ENCODE data around the gene MPO. TPM values are rescaled to one million over a fixed set of nuclear protein-coding genes. Genes with fewer than 3 reads are reported as not detected.

The MPO gene, protein sequence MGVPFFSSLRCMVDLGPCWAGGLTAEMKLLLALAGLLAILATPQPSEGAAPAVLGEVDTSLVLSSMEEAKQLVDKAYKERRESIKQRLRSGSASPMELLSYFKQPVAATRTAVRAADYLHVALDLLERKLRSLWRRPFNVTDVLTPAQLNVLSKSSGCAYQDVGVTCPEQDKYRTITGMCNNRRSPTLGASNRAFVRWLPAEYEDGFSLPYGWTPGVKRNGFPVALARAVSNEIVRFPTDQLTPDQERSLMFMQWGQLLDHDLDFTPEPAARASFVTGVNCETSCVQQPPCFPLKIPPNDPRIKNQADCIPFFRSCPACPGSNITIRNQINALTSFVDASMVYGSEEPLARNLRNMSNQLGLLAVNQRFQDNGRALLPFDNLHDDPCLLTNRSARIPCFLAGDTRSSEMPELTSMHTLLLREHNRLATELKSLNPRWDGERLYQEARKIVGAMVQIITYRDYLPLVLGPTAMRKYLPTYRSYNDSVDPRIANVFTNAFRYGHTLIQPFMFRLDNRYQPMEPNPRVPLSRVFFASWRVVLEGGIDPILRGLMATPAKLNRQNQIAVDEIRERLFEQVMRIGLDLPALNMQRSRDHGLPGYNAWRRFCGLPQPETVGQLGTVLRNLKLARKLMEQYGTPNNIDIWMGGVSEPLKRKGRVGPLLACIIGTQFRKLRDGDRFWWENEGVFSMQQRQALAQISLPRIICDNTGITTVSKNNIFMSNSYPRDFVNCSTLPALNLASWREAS
- total RNA-seq, result 1 to 10 TPM in 1 of 5 donors, not detected in 4; 7.7 TPM
- polyA plus RNA-seq, result under 1 TPM in 2 of 3 donors, not detected in 1; 0.03 to 0.46 TPM
- long read RNA-seq, donor 1, result 0 reads
- long read RNA-seq, donor 2, partial matches to known transcripts, result 0 of 1 reads
- long read RNA-seq, donor 2, other reads (novel, unspliced or antisense), result 0 of 1 reads
- long read RNA-seq, donor 3, result 0 reads
- long read RNA-seq, donor 4, result 0 reads
- long read RNA-seq, donor 5, partial matches to known transcripts, result 0 of 1 reads
- long read RNA-seq, donor 5, other reads (novel, unspliced or antisense), result 0 of 1 reads
- long read RNA-seq, donor 6, partial matches to known transcripts, result 0 of 1 reads
- long read RNA-seq, donor 6, other reads (novel, unspliced or antisense), result 0 of 1 reads
- long read RNA-seq, donor 7, partial matches to known transcripts, result 0 of 3 reads
- long read RNA-seq, donor 7, other reads (novel, unspliced or antisense), result 0 of 3 reads
- long read RNA-seq, donor 8, result 0 reads
- long read RNA-seq, donor 9, result 0 reads
- long read RNA-seq, donor 10, result 0 reads

DNA sequence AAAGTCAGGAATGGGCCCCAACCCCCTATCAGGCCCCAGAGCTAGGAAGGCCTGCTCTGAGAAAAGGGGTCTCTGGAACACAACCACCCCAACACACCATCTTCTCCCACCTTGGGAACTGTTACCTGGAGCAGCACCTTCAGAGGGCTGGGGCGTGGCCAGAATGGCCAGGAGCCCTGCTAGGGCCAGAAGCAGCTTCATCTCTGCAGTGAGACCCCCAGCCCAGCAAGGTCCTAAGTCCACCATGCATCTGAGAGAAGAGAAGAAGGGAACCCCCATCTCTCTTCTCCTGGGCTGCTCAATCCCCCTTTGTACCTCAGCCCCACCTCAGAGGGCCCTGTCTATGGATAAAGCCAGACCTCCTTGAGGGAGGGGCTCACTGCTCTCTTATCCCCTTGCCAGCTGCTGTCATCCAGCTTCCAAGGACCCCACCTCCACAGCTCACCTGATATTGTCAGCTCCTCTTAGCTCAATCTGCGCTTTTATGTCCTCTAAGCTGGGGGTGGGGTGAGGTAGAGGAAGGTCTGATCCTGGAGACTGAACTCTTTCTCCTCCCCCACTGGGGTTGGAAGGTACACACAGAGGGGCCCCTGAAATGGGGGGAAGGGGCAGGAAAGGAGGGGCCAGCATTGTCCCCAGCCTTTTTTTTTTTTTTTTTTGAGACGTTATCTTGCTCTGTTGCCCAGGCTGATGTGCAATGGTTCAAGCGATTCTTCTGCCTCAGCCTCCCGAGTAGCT is at the start of gene MPO:
MPO (minus strand) TSS at position 456 of the 738 bp plus-strand sequence; CDS start at position 279, 177 bp downstream.
- Histone ChIP-seq H3K27ac (no peak within 1 kb of the TSS), H3K4me3 (no peak within 1 kb of the TSS), H3K9me3 (no peaks in the 10 kb centered on the region), H3K27me3 (peaks cover 0 to 39% (median 7%) of the 10 kb centered on the region in 3 donors), H3K4me1 (peaks cover 7 to 16% (median 13%) of the 10 kb centered on the region in 4 donors), H3K36me3 (no peaks in the 10 kb centered on the region)
- 75 to 92% (median 86%) methylated on average over 5 of the region's 5 CpGs for WGBS, 5 donors
- DNase-seq, result no peak
- intact Hi-C loops (cut with DNase I; ENCODE audit: low total_unique reads), result no loop called here
- TF ChIP-seq, protein P1, sequence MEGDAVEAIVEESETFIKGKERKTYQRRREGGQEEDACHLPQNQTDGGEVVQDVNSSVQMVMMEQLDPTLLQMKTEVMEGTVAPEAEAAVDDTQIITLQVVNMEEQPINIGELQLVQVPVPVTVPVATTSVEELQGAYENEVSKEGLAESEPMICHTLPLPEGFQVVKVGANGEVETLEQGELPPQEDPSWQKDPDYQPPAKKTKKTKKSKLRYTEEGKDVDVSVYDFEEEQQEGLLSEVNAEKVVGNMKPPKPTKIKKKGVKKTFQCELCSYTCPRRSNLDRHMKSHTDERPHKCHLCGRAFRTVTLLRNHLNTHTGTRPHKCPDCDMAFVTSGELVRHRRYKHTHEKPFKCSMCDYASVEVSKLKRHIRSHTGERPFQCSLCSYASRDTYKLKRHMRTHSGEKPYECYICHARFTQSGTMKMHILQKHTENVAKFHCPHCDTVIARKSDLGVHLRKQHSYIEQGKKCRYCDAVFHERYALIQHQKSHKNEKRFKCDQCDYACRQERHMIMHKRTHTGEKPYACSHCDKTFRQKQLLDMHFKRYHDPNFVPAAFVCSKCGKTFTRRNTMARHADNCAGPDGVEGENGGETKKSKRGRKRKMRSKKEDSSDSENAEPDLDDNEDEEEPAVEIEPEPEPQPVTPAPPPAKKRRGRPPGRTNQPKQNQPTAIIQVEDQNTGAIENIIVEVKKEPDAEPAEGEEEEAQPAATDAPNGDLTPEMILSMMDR (IDR thresholded peaks at IDR 0.05), result no peak
- TF ChIP-seq EP300 (IDR thresholded peaks at IDR 0.05) (no peak), POLR2A (IDR thresholded peaks at IDR 0.05) (no peak), POLR2AphosphoS5 (IDR thresholded peaks at IDR 0.05) (no peak)

DNA sequence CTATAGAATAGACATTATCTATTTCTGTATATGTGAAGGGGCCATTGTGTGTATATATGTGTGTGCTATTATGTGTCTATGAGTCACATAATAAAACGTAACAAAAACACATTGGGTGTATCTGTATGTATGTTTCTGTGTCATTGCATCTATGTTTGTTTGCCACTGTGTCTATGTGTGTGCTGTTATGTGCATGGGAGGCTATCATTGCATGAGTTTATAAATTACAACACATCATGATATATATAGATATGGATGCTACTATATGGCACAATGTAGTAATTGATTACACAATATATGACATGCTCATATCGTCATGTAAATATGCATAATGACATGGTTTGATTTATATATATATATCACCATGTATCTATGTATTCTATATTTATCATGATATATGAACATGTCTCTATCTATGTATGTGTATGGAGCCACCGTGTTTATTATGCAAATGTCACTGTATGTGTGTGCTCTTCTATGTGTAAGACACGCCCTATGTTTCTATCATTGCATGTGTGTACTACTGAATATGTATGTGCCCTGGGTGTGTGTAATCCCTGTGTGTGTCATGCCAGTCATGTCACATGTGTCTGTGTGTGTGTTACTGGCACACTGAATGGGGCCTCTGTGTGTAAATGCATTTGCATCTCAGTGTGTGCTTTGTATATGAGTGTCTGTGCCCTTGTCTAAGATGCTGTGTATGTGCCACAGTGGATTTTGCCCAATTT is 49.2 kb upstream of the MPO start:
- peak overlapping the region in 2 of 5 donors; percentile 91 to 93 for H3K27ac ChIP-seq
- peaks cover 0 to 10% (median 0%) of the 10 kb centered on the region in 3 donors for H3K27me3 ChIP-seq
- 49 to 78% (median 70%) methylated on average over 4 of the region's 4 CpGs for WGBS, 5 donors
- no peaks in the 10 kb centered on the region for H3K36me3 ChIP-seq
- TF ChIP-seq, protein P1 (IDR thresholded peaks at IDR 0.05), result no peak
- TF ChIP-seq EP300 (IDR thresholded peaks at IDR 0.05) (no peak), POLR2AphosphoS5 (IDR thresholded peaks at IDR 0.05) (peak in 1 of 3 donors; percentile 16), POLR2A (IDR thresholded peaks at IDR 0.05) (no peak)
- H3K4me1 ChIP-seq, result peaks cover 4 to 41% (median 12%) of the 10 kb centered on the region in 4 donors
- H3K9me3 ChIP-seq, result no peaks in the 10 kb centered on the region
- peak overlapping the region; percentile 39 to 57 (median 52) for H3K4me3 ChIP-seq
- intact Hi-C loops (cut with DNase I; ENCODE audit: low total_unique reads), result no loop called here
- no peak for DNase-seq

DNA sequence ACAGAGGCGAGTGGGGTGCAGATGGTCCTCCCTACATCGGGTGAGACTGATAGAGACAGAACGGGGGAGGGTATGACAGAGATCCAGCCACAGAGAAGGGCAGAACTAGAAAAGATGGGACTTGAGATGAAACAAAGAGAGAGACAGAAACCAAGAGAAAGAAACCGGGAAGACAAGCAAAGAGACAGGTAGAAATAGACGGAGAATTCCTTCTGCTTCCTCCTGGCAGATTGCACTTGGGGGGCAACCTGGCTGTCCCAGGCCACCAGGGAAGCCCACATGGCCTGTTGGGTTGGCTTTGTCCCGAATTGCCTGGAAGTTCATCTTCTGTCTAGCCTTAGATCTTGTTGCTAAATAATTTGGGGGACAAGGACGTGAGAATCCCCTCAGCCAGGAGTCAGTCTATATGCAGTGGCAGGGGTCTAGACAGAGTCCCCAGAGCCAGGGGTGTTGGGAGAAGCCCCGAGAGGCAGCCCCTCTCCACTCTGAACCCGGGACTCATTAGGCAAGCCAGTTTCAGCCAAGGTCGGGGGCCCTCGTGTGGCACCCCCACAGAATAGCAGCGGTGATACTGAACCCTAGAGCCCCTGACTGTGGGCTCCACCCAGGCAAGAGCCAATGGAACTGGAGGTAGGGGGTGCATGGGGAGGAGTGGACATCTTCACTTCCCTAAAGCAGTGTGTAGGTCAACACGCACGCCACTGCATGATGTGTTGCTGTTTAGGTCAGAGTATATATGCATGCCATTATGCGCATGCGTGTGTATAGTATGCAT is 48.5 kb upstream of the MPO start:
- Histone ChIP-seq H3K4me1 (peaks cover 8 to 40% (median 18%) of the 10 kb centered on the region in 4 donors), H3K36me3 (no peaks in the 10 kb centered on the region), H3K4me3 (peak overlapping the region in 3 of 4 donors; percentile 0 to 57 (median 31)), H3K27me3 (peaks cover 0 to 16% (median 0%) of the 10 kb centered on the region in 3 donors), H3K27ac (peak overlapping the region in 4 of 5 donors; percentile 17 to 45 (median 28)), H3K9me3 (no peaks in the 10 kb centered on the region)
- intact Hi-C loops (cut with DNase I; ENCODE audit: low total_unique reads), result no loop called here
- TF ChIP-seq POLR2A (IDR thresholded peaks at IDR 0.05) (no peak), POLR2AphosphoS5 (IDR thresholded peaks at IDR 0.05) (peak in 2 of 3 donors; percentile 28 to 40)
- TF ChIP-seq, protein P1 (IDR thresholded peaks at IDR 0.05), result no peak
- DNase-seq, result peak; percentile 37 to 79
- WGBS, 5 donors, result 32 to 55% (median 43%) methylated on average over 16 of the region's 16 CpGs

Data from stomach (tissue), 19 donors.